ENCODE data around the gene SSBP3. TPM values are rescaled to one million over a fixed set of nuclear protein-coding genes. Genes with fewer than 3 reads are reported as not detected.

SSBP3 gene
- total and polyA plus RNA-seq, 2 of the 13 experiments (the other 11 are each of a cell fraction or from before 2014, with no cell fraction given) = 8.5 to 17.6 TPM

DNA sequence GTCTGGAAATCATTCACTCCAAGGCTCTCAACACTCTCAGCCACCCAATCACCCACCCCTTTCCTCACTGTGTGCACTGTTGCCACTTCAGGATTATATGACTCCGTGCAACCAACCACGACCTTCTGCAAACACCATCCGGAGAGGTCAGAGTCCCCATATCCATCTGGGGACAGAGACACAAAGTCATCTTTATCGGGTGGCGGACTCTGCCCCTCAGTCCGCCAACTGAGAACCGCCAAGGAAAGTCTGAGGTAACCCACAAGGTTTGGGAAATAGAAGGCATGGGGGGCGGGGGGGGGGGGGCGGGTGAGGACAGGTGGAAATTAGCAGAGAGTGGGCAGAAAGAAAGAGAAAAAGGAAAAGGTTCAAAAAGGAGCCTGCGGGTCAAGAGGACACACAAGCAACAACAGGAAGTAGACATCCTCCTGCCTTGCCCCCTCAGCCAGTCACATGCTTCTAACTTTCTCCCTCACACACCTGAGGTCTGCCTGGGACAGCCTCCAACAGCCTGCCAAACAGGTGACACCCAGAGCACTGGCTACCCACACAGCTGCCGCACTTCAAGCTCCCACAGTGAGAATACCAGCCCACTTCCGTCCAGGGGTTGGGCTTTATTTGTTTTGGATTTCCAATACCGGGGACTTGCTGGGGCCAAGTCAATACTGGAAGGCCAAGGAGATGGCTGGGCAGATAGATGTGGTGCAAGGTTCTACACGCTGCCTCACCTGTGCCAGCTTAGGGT, 58.1 kb downstream of the SSBP3 start (continued):
- TF ChIP-seq DPF2 (CRISPR knock-in tag; IDR thresholded peaks at IDR 0.05; ENCODE audit: borderline replicate concordance, low read depth) (peak; percentile 60), ZNF572 (CRISPR knock-in tag; IDR thresholded peaks at IDR 0.05) (no peak), SNAI1 (CRISPR knock-in tag; IDR thresholded peaks at IDR 0.05; ENCODE audit: borderline replicate concordance) (no peak), ZNF792 (CRISPR knock-in tag; IDR thresholded peaks at IDR 0.05) (no peak), HNRNPUL1 (IDR thresholded peaks at IDR 0.05; ENCODE audit: low read depth, low read length) (no peak), ZNF775 (CRISPR knock-in tag; IDR thresholded peaks at IDR 0.05; ENCODE audit: borderline replicate concordance) (no peak), NCOR1 (IDR thresholded peaks at IDR 0.05; ENCODE audit: borderline replicate concordance, low read length) (peak; percentile 83; the same call in 1 of the 2 replicates), SP4 (CRISPR knock-in tag; IDR thresholded peaks at IDR 0.05) (no peak), ERF (CRISPR knock-in tag; IDR thresholded peaks at IDR 0.05) (peak; percentile 28; the same call in 1 of the 2 replicates), THAP8 (CRISPR knock-in tag; IDR thresholded peaks at IDR 0.05; ENCODE audit: borderline replicate concordance) (no peak), ZNF772 (CRISPR knock-in tag; IDR thresholded peaks at IDR 0.05) (no peak), ZSCAN9 (CRISPR knock-in tag; IDR thresholded peaks at IDR 0.05; ENCODE audit: borderline replicate concordance) (no peak), CHD4 (IDR thresholded peaks at IDR 0.05; ENCODE audit: borderline replicate concordance, low read length) (no peak), PHF8 (CRISPR knock-in tag; IDR thresholded peaks at IDR 0.05) (no peak; the same call in 1 of the 2 replicates), ZNF614 (CRISPR knock-in tag; IDR thresholded peaks at IDR 0.05; ENCODE audit: borderline replicate concordance) (peak; percentile 22; the same call in 1 of the 2 replicates), MED13 (CRISPR knock-in tag; IDR thresholded peaks at IDR 0.05) (no peak), JUND (CRISPR knock-in tag; IDR thresholded peaks at IDR 0.05) (no peak), ONECUT2 (CRISPR knock-in tag; IDR thresholded peaks at IDR 0.05) (peak; percentile 36), POLR2AphosphoS5 (IDR thresholded peaks at IDR 0.05; ENCODE audit: low read depth, low read length) (no peak), FOXP4 (CRISPR knock-in tag; IDR thresholded peaks at IDR 0.05) (peak; percentile 39), ARNTL (CRISPR knock-in tag; IDR thresholded peaks at IDR 0.05) (no peak), ZNF83 (CRISPR knock-in tag; IDR thresholded peaks at IDR 0.05; ENCODE audit: borderline replicate concordance) (no peak)
- TF ChIP-seq, protein P1, sequence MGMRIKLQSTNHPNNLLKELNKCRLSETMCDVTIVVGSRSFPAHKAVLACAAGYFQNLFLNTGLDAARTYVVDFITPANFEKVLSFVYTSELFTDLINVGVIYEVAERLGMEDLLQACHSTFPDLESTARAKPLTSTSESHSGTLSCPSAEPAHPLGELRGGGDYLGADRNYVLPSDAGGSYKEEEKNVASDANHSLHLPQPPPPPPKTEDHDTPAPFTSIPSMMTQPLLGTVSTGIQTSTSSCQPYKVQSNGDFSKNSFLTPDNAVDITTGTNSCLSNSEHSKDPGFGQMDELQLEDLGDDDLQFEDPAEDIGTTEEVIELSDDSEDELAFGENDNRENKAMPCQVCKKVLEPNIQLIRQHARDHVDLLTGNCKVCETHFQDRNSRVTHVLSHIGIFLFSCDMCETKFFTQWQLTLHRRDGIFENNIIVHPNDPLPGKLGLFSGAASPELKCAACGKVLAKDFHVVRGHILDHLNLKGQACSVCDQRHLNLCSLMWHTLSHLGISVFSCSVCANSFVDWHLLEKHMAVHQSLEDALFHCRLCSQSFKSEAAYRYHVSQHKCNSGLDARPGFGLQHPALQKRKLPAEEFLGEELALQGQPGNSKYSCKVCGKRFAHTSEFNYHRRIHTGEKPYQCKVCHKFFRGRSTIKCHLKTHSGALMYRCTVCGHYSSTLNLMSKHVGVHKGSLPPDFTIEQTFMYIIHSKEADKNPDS (CRISPR knock-in tag; IDR thresholded peaks at IDR 0.05) = no peak
- TF ChIP-seq, protein P2, sequence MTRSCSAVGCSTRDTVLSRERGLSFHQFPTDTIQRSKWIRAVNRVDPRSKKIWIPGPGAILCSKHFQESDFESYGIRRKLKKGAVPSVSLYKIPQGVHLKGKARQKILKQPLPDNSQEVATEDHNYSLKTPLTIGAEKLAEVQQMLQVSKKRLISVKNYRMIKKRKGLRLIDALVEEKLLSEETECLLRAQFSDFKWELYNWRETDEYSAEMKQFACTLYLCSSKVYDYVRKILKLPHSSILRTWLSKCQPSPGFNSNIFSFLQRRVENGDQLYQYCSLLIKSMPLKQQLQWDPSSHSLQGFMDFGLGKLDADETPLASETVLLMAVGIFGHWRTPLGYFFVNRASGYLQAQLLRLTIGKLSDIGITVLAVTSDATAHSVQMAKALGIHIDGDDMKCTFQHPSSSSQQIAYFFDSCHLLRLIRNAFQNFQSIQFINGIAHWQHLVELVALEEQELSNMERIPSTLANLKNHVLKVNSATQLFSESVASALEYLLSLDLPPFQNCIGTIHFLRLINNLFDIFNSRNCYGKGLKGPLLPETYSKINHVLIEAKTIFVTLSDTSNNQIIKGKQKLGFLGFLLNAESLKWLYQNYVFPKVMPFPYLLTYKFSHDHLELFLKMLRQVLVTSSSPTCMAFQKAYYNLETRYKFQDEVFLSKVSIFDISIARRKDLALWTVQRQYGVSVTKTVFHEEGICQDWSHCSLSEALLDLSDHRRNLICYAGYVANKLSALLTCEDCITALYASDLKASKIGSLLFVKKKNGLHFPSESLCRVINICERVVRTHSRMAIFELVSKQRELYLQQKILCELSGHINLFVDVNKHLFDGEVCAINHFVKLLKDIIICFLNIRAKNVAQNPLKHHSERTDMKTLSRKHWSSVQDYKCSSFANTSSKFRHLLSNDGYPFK (CRISPR knock-in tag; IDR thresholded peaks at IDR 0.05; ENCODE audit: borderline replicate concordance) = no peak
